PC-3 (cell line): Measurements from ENCODE around the gene USP1. TPM values are rescaled to one million over a fixed set of nuclear protein-coding genes. Genes with fewer than 3 reads are reported as not detected.

Experiments
- ATAC-seq: fragments of 200-7000 bp; cut with Tn5 transposase; 2 replicates; pipeline ENCODE4 v1.9.1; 2020; ENCODE audit warnings: mild to moderate bottlenecking, moderate library complexity
- BruUV-seq: library from RNA; stranded (reverse); fragments of 400-500 nt; replicated peaks from 2 replicates; lab custom pipeline; 2021; lab: Mats Ljungman, UMichigan
- CTCF ChIA-PET: fragments of 300-600 bp; sonication (Branson Sonifier 250); formaldehyde crosslinking; loops from one replicate; lab custom pipeline; 2022; ENCODE audit warnings: antibody characterized with exemption; lab: Charles Lee
- POLR2A ChIA-PET: fragments of 300-600 bp; sonication (Branson Sonifier 250); formaldehyde crosslinking; loops from one replicate; lab custom pipeline; 2022; ENCODE audit warnings: antibody characterized with exemption; ENCODE audit not compliant: unreplicated experiment; lab: Charles Lee
- DNase-seq: peaks from one replicate; pipeline ENCODE4 v3.0.0-alpha.2; 2015
- H2AFZ ChIP-seq: fragments of 300-600 bp; sonication (generic); 2 replicates; pipeline ENCODE4 v1.6.0; 2016; ENCODE audit warnings: antibody characterized with exemption, low read length
- H3F3A ChIP-seq: fragments of 300-600 bp; sonication (generic); one replicate; pipeline ENCODE4 v1.6.0; 2017; ENCODE audit warnings: antibody characterized with exemption, low read length, control low read depth, mild to moderate bottlenecking; ENCODE audit not compliant: unreplicated experiment
- H3K27ac ChIP-seq: fragments of 300-600 bp; sonication (generic); 2 replicates; pipeline ENCODE4 v1.5.1; 2016; ENCODE audit warnings: mild to moderate bottlenecking, low read length
- H3K27me3 ChIP-seq: fragments of 300-600 bp; sonication (generic); 2 replicates; pipeline ENCODE4 v1.6.1; 2016; ENCODE audit warnings: low read length, mixed read lengths
- H3K36me3 ChIP-seq: fragments of 300-600 bp; sonication (generic); 2 replicates; pipeline ENCODE4 v1.6.1; 2016; ENCODE audit warnings: low read depth, mixed run types, low read length, mixed read lengths
- H3K4me1 ChIP-seq: fragments of 300-600 bp; sonication (generic); 2 replicates; pipeline ENCODE4 v1.5.1; 2016; ENCODE audit warnings: low read length; ENCODE audit not compliant: insufficient read depth
- H3K4me2 ChIP-seq: fragments of 300-600 bp; sonication (generic); 2 replicates; pipeline ENCODE4 v1.6.0; 2016; ENCODE audit warnings: low read length
- H3K4me3 ChIP-seq: fragments of 300-600 bp; sonication (generic); 2 replicates; pipeline ENCODE4 v1.5.1; 2016; ENCODE audit warnings: mild to moderate bottlenecking, low read length, mixed read lengths
- H3K79me2 ChIP-seq: fragments of 300-600 bp; sonication (generic); 2 replicates; pipeline ENCODE4 v1.6.1; 2017; ENCODE audit warnings: low read length, mixed read lengths
- H3K9ac ChIP-seq: fragments of 300-600 bp; sonication (generic); 2 replicates; pipeline ENCODE4 v1.6.0; 2016; ENCODE audit warnings: mild to moderate bottlenecking, low read length
- H3K9me2 ChIP-seq: fragments of 300-600 bp; sonication (generic); replicated peaks from 2 replicates; pipeline ENCODE4 v1.6.1; 2016; ENCODE audit warnings: mixed run types, low read length, mixed read lengths
- H3K9me3 ChIP-seq: fragments of 300-600 bp; sonication (generic); 2 replicates; pipeline ENCODE4 v1.6.1; 2016; ENCODE audit warnings: low read length, mixed read lengths
- H4K20me1 ChIP-seq: fragments of 300-600 bp; sonication (generic); 2 replicates; pipeline ENCODE4 v1.6.1; 2016; ENCODE audit warnings: low read length, mixed read lengths
- EZH2 ChIP-seq: fragments of 300-600 bp; sonication (generic); IDR thresholded peaks from one replicate; pipeline ENCODE4 v1.6.1; 2017; ENCODE audit warnings: antibody characterized with exemption, mild to moderate bottlenecking, low read length; ENCODE audit not compliant: unreplicated experiment
- EZH2phosphoT487 ChIP-seq: fragments of 300-600 bp; sonication (generic); IDR thresholded peaks from 2 replicates; pipeline ENCODE4 v1.6.1; 2018; ENCODE audit warnings: mild to moderate bottlenecking, antibody characterized with exemption, low read length, borderline replicate concordance
- intact Hi-C: fragments of 100-400 bp; cut with micrococcal nuclease; formaldehyde crosslinking; loops from 2 replicates; pipeline ENCODE4 v1.9.0; 2023
- total RNA-seq: library from RNA; depleted of rRNA; stranded (reverse); fragments of >200 nt; gene quantifications from 2 replicates; pipeline ENCODE4 v1.2.3, GENCODE V29; 2014
- TF ChIP-seq, protein P1 (sequence below): fragments of 300-600 bp; sonication (generic); conservative IDR thresholded peaks from 2 replicates; pipeline ENCODE4 v1.5.1; 2017; ENCODE audit warnings: antibody characterized with exemption, low read depth, mild to moderate bottlenecking, low read length

The USP1 gene
- total RNA-seq, 1 experiment from 2014 or later, result 42.6 TPM

DNA sequence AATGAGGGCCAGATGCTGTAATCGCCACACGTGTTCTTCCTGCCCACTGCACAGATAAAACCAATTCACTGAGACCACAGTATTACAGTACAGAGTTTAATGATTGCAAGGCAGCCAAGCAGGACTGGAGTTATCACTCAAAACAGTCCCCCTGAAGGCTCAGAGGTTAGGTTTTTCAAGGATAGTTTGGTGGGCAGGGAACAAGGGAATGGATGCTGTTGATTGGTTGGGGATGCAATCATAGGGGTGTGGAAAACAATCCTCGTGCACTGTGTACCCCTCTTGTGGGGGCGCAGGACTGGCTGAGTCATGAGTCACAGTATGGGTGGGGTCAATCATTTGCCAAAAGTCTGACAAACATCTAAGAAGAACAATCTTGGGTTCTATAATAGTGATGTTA is 12.4 kb upstream of the USP1 start:
- Histone ChIP-seq H3F3A (no peaks in the 10 kb centered on the region), H4K20me1 (no peaks in the 10 kb centered on the region), H3K4me1 (0 out of 2 replicates have a peak, but pooled peaks cover 3% of the 10 kb centered on the region), H3K4me3 (no peak overlapping the region), H3K9me2 (no peaks in the 10 kb centered on the region), H2AFZ (no peak overlapping the region), H3K36me3 (no peaks in the 10 kb centered on the region), H3K27me3 (no peaks in the 10 kb centered on the region), H3K9me3 (no peaks in the 10 kb centered on the region), H3K27ac (no peak overlapping the region), H3K9ac (no peak overlapping the region), H3K79me2 (no peaks in the 10 kb centered on the region), H3K4me2 (no peak overlapping the region)
- no peak for TF ChIP-seq EZH2
- TF ChIP-seq, protein P1, sequence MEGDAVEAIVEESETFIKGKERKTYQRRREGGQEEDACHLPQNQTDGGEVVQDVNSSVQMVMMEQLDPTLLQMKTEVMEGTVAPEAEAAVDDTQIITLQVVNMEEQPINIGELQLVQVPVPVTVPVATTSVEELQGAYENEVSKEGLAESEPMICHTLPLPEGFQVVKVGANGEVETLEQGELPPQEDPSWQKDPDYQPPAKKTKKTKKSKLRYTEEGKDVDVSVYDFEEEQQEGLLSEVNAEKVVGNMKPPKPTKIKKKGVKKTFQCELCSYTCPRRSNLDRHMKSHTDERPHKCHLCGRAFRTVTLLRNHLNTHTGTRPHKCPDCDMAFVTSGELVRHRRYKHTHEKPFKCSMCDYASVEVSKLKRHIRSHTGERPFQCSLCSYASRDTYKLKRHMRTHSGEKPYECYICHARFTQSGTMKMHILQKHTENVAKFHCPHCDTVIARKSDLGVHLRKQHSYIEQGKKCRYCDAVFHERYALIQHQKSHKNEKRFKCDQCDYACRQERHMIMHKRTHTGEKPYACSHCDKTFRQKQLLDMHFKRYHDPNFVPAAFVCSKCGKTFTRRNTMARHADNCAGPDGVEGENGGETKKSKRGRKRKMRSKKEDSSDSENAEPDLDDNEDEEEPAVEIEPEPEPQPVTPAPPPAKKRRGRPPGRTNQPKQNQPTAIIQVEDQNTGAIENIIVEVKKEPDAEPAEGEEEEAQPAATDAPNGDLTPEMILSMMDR, result no peak
- DNase-seq (no peak), ATAC-seq (no peak)
- no TSS peak for BruUV-seq
- ChIA-PET POLR2A (no interaction called here), CTCF (no interaction called here)
- intact Hi-C loops, result no loop called here

DNA sequence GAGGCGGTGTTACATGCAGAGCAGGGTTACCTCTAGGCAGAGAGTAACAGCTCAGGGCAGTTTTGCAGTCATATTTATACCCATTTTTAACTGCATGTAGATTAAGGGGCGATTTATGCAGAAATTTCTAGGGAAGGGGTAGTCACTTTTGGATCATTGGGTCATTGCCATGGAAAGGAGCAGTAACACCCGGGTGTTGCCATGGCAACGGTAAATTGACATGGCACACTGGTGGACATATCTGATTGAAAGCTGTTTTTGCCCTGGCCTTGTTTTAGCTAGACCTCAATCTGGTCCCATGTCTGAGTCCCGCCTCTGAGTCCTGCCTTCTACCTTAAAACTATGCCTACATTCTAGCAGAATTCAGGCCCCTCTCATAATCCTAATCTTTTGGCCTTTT is 11.8 kb upstream of the USP1 start:
- POLR2A ChIA-PET, result no interaction called here

DNA sequence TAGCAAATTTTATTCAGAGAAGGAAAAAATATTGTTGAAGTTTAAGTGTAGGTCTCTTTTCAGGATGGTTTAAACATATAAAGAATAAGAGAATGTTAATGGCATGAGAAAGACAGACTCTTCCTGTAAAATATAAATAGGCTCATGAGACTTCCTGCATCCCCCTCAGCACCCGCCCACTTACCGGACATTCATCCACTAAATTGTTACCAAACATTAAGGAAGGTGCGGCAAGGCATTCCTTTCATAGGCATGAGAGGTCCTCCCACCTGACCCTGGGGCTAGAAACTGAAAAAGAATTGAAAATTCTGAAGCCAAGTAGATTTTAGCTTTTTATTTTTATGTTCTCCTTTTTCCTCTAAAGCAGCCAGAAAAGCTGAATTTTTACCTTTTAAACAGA is 10.6 kb upstream of the USP1 start:
- Histone ChIP-seq H3K27ac (no peak overlapping the region), H4K20me1 (no peaks in the 10 kb centered on the region), H3K4me3 (no peak overlapping the region), H3K36me3 (no peaks in the 10 kb centered on the region), H3K4me2 (no peak overlapping the region), H3K9me2 (no peaks in the 10 kb centered on the region), H3K79me2 (no peaks in the 10 kb centered on the region), H3K4me1 (0 out of 2 replicates have a peak, but pooled peaks cover 3% of the 10 kb centered on the region), H2AFZ (no peak overlapping the region), H3K9me3 (no peaks in the 10 kb centered on the region), H3K27me3 (no peaks in the 10 kb centered on the region), H3K9ac (no peak overlapping the region), H3F3A (no peaks in the 10 kb centered on the region)
- ChIA-PET POLR2A (no interaction called here), CTCF (no interaction called here)
- BruUV-seq, result no TSS peak
- ATAC-seq (no peak), DNase-seq (no peak)
- intact Hi-C loops, result no loop called here
- TF ChIP-seq EZH2 (no peak), EZH2phosphoT487 (no peak)
- TF ChIP-seq, protein P1, result no peak

More for the DNA sequence above, 11.8 kb upstream of the USP1 start:
- DNase-seq (no peak), ATAC-seq (no peak)
- H3K9me3 ChIP-seq, result no peaks in the 10 kb centered on the region
- no peak overlapping the region for H3K4me3 ChIP-seq
- no peak overlapping the region for H3K4me2 ChIP-seq
- H3K27me3 ChIP-seq, result no peaks in the 10 kb centered on the region
- H3K27ac ChIP-seq, result no peak overlapping the region
- 0 out of 2 replicates have a peak, but pooled peaks cover 3% of the 10 kb centered on the region for H3K4me1 ChIP-seq
- no peaks in the 10 kb centered on the region for H3F3A ChIP-seq
- no peaks in the 10 kb centered on the region for H3K9me2 ChIP-seq
- no TSS peak for BruUV-seq
- H2AFZ ChIP-seq, result no peak overlapping the region
- intact Hi-C loops, result no loop called here
- TF ChIP-seq EZH2phosphoT487 (no peak), EZH2 (no peak)
- TF ChIP-seq, protein P1, result no peak
- H4K20me1 ChIP-seq, result no peaks in the 10 kb centered on the region
- H3K79me2 ChIP-seq, result no peaks in the 10 kb centered on the region
- H3K9ac ChIP-seq, result no peak overlapping the region
- H3K36me3 ChIP-seq, result no peaks in the 10 kb centered on the region
- CTCF ChIA-PET, result no interaction called here
